Epithelial cell of proximal tubule (primary cell): ENCODE measurements around the gene NUB1. TPM values are rescaled to one million over a fixed set of nuclear protein-coding genes. Genes with fewer than 3 reads are reported as not detected.

Experiments used
- DNase-seq: peaks from one replicate; pipeline ENCODE4 v3.0.0-alpha.2; 2011; ENCODE audit warnings: low read depth
- H3K4me3 ChIP-seq: 2 replicates; pipeline ENCODE4 v1.5.1; 2011; ENCODE audit warnings: low read depth, mild to moderate bottlenecking, low read length
- CTCF ChIP-seq: conservative IDR thresholded peaks from 2 replicates; pipeline ENCODE4 v1.5.1; 2012; ENCODE audit warnings: low read depth, mild to moderate bottlenecking, low read length
- total RNA-seq: library from RNA; depleted of rRNA; stranded (reverse); fragments of >200 nt; gene quantifications from 2 replicates; pipeline ENCODE4 v1.2.3, GENCODE V29; 2015

The NUB1 gene
- total RNA-seq, 1 donor from 2014 or later = 70.7 TPM

GRCh38 chr7:151366880-151367222 is 25.2 kb downstream of the NUB1 start:
- no peak overlapping the region for H3K4me3 ChIP-seq
- DNase-seq = no peak
- TF ChIP-seq CTCF = no peak

GRCh38 chr7:151367284-151367683 is 25.7 kb downstream of the NUB1 start:
- no peak overlapping the region for H3K4me3 ChIP-seq
- no peak for DNase-seq
- no peak for TF ChIP-seq CTCF

GRCh38 chr7:151368136-151368571 is 26.5 kb downstream of the NUB1 start:
- no peak overlapping the region for H3K4me3 ChIP-seq
- peak; percentile 94 for TF ChIP-seq CTCF
- no peak for DNase-seq

- no peak for TF ChIP-seq CTCF
- DNase-seq = no peak
- H3K4me3 ChIP-seq = no peak overlapping the region
These were observed 29.7 kb downstream of the NUB1 start for GRCh38 chr7:151371266-151371665.

- no peak for DNase-seq
- no peak overlapping the region for H3K4me3 ChIP-seq
- TF ChIP-seq CTCF = no peak
These were observed 31.1 kb downstream of the NUB1 start for GRCh38 chr7:151372612-151373265.

- DNase-seq = no peak
- no peak overlapping the region for H3K4me3 ChIP-seq
- no peak for TF ChIP-seq CTCF
These were observed 32.0 kb downstream of the NUB1 start for GRCh38 chr7:151373599-151373998.

GRCh38 chr7:151374139-151374538 is 32.5 kb downstream of the NUB1 start:
- TF ChIP-seq CTCF = no peak
- DNase-seq = no peak
- H3K4me3 ChIP-seq = no peak overlapping the region
